Endothelial cell of umbilical vein (primary cell): Measurements from ENCODE around the gene SERPINA12. TPM values are rescaled to one million over a fixed set of nuclear protein-coding genes. Genes with fewer than 3 reads are reported as not detected.

Source experiments
- BruUV-seq: library from RNA; stranded (reverse); fragments of 400-500 nt; replicated peaks from 2 replicates; lab custom pipeline; 2021; lab: Mats Ljungman, UMichigan
- CTCF ChIA-PET: fragments of 300-600, 350-600 bp; sonication (Branson Sonifier 250); formaldehyde crosslinking; loops from one replicate; lab custom pipeline; 2021; ENCODE audit warnings: antibody characterized with exemption, inconsistent platforms; lab: Charles Lee
- POLR2A ChIA-PET: fragments of 300-600, 350-600 bp; sonication (Branson Sonifier 250); formaldehyde crosslinking; loops from one replicate; lab custom pipeline; 2021; ENCODE audit warnings: antibody characterized with exemption, inconsistent platforms; lab: Charles Lee
- DNase-seq: peaks from one replicate; pipeline ENCODE4 v3.0.0-alpha.2; 2011; ENCODE audit warnings: low read depth, low spot score
- FAIRE-seq: peaks from 2 replicates; lab custom pipeline; 2011; peaks lifted over from hg19 to GRCh38; lab: Jason Lieb, UNC
- H2AFZ ChIP-seq: 2 replicates; pipeline ENCODE4 v1.6.0; 2012; ENCODE audit warnings: low read depth, low read length, control low read depth, inconsistent platforms
- H3K27ac ChIP-seq: 2 replicates; pipeline ENCODE4 v1.5.1; 2011; ENCODE audit warnings: low read depth, mild to moderate bottlenecking, control low read depth, low read length, moderate library complexity; ENCODE audit not compliant: insufficient read depth
- H3K27me3 ChIP-seq, 2 experiments: 2 replicates each; pipeline versions ENCODE4 v1.6.0 to v1.6.1; 2011; ENCODE audit warnings: low read length in 2 of 2, mixed read lengths in 1 of 2; ENCODE audit not compliant: control insufficient read depth in 2 of 2, insufficient read depth in 2 of 2
- H3K36me3 ChIP-seq, 2 experiments: 2 replicates in 1 of 2; 3 replicates in 1 of 2; pipeline ENCODE4 v1.5.1; 2011; ENCODE audit warnings: low read length in 2 of 2, mild to moderate bottlenecking in 1 of 2, moderate library complexity in 1 of 2; ENCODE audit not compliant: control insufficient read depth in 2 of 2, insufficient read depth in 2 of 2; ENCODE audit errors: extremely low read depth in 1 of 2
- H3K4me1 ChIP-seq: 3 replicates; pipeline ENCODE4 v1.5.1; 2011; ENCODE audit warnings: mild to moderate bottlenecking, low read length; ENCODE audit not compliant: control insufficient read depth, insufficient read depth; ENCODE audit errors: extremely low read depth
- H3K4me2 ChIP-seq: 2 replicates; pipeline ENCODE4 v1.6.1; 2011; ENCODE audit warnings: low read length, control low read depth, mixed read lengths; ENCODE audit not compliant: insufficient read depth
- H3K4me3 ChIP-seq, 3 experiments: fragments of 200-600 bp in 1 of 3; sonication (generic), shearing (Covaris generic) in 1 of 3; replicated peaks in 1 of 3; 2 replicates each; pipeline ENCODE4 v1.5.1; 2011 to 2016; ENCODE audit warnings: control low read depth in 3 of 3, low read length in 3 of 3, mild to moderate bottlenecking in 2 of 3, inconsistent platforms in 1 of 3, low read depth in 1 of 3, moderate library complexity in 1 of 3; ENCODE audit not compliant: insufficient read depth in 1 of 3
- H3K79me2 ChIP-seq: 2 replicates; pipeline ENCODE4 v1.6.0; 2012; ENCODE audit warnings: low read length, inconsistent platforms; ENCODE audit not compliant: control insufficient read depth, insufficient read depth
- H3K9ac ChIP-seq: replicated peaks from 2 replicates; pipeline ENCODE3; 2011; ENCODE audit warnings: low read length, control low read depth; ENCODE audit not compliant: insufficient read depth; ENCODE audit errors: extremely low read depth
- H3K9me1 ChIP-seq: replicated peaks from 3 replicates; pipeline ENCODE4 v1.6.0; 2011; ENCODE audit warnings: mild to moderate bottlenecking, low read length; ENCODE audit not compliant: control insufficient read depth, insufficient read depth; ENCODE audit errors: extremely low read depth
- H3K9me3 ChIP-seq: replicated peaks from 2 replicates; pipeline ENCODE4 v1.5.1; 2012; ENCODE audit warnings: low read length, inconsistent platforms; ENCODE audit not compliant: control insufficient read depth, insufficient read depth
- H4K20me1 ChIP-seq: replicated peaks from 2 replicates; pipeline ENCODE3; 2011; ENCODE audit warnings: mild to moderate bottlenecking, low read length; ENCODE audit not compliant: control insufficient read depth, insufficient read depth; ENCODE audit errors: extremely low read depth
- EZH2 ChIP-seq: IDR thresholded peaks from 2 replicates; pipeline ENCODE4 v1.6.1; 2012; ENCODE audit warnings: borderline replicate concordance, low read depth, mild to moderate bottlenecking, moderate library complexity, low read length, inconsistent platforms; ENCODE audit not compliant: severe bottlenecking
- FOS ChIP-seq: IDR thresholded peaks from 2 replicates; pipeline ENCODE4 v1.6.1; 2011; ENCODE audit warnings: mild to moderate bottlenecking, low read length, moderate library complexity, borderline replicate concordance; ENCODE audit not compliant: insufficient read depth
- GATA2 ChIP-seq: IDR thresholded peaks from 2 replicates; pipeline ENCODE4 v1.7.0; 2011; ENCODE audit warnings: low read depth, mild to moderate bottlenecking, moderate library complexity, mixed read lengths, low read length; ENCODE audit not compliant: insufficient read length, insufficient read depth
- JUN ChIP-seq: IDR thresholded peaks from 2 replicates; pipeline ENCODE4 v1.6.1; 2011; ENCODE audit warnings: borderline replicate concordance, low read depth; ENCODE audit not compliant: insufficient read length, insufficient read depth
- MYC ChIP-seq: IDR thresholded peaks from one replicate; pipeline ENCODE4 v1.6.1; 2011; ENCODE audit warnings: mild to moderate bottlenecking, low read depth, low read length
- POLR2A ChIP-seq: IDR thresholded peaks from 2 replicates; pipeline ENCODE4 v1.6.1; 2012; ENCODE audit warnings: low read depth, mild to moderate bottlenecking, control low read depth, low read length
- POLR2AphosphoS5 ChIP-seq: IDR thresholded peaks from 2 replicates; pipeline ENCODE4 v1.6.1; 2012; ENCODE audit warnings: low read depth, mild to moderate bottlenecking, control low read depth, low read length, moderate library complexity; ENCODE audit not compliant: insufficient read depth
- dilution Hi-C: fragments of 300-500 bp; cut with MboI; formaldehyde crosslinking; loops from one replicate; pipeline ENCODE4 v1.15.0; 2019; ENCODE audit warnings: low sequenced_read_pairs; ENCODE audit not compliant: extremely low pct_ligation_motif_present
- intact Hi-C: fragments of 100-400 bp; cut with micrococcal nuclease; formaldehyde crosslinking; loops from one replicate; pipeline ENCODE4 v1.10.0; 2022
- polyA plus RNA-seq, 4 experiments: library from polyadenylated mRNA; depleted of rRNA in 3 of 4; stranded (reverse) in 3 of 4; unstranded in 1 of 4; fragments of >200 nt; gene quantifications; 2 replicates each; pipeline versions ENCODE4 v1.2.1 to v1.2.3, GENCODE V29; 2011 to 2012; ENCODE audit warnings: missing spikeins in 1 of 4
- total RNA-seq: library from RNA; stranded (reverse); gene quantifications from 2 replicates; pipeline ENCODE4 v1.2.3, GENCODE V29; 2021
- TF ChIP-seq, protein P1 (sequence below): IDR thresholded peaks from 2 replicates; pipeline ENCODE4 v1.6.1; 2011; ENCODE audit not compliant: insufficient read depth, insufficient read length
- TF ChIP-seq, protein P2 (sequence below), 2 donors: IDR thresholded peaks; 1 replicate in 1 of 2; 2 replicates in 1 of 2; pipeline ENCODE4 v1.5.1; 2011; ENCODE audit warnings: low read length in 2 of 2, mild to moderate bottlenecking in 2 of 2, moderate library complexity in 2 of 2, control low read depth in 1 of 2, inconsistent platforms in 1 of 2, low read depth in 1 of 2; ENCODE audit not compliant: insufficient read depth in 1 of 2; ENCODE audit errors: extremely low read depth in 1 of 2

SERPINA12 gene
- total and polyA plus RNA-seq, 2 donors (not counting 3 experiments of a cell fraction or from before 2014, with no cell fraction given): not detected

DNA sequence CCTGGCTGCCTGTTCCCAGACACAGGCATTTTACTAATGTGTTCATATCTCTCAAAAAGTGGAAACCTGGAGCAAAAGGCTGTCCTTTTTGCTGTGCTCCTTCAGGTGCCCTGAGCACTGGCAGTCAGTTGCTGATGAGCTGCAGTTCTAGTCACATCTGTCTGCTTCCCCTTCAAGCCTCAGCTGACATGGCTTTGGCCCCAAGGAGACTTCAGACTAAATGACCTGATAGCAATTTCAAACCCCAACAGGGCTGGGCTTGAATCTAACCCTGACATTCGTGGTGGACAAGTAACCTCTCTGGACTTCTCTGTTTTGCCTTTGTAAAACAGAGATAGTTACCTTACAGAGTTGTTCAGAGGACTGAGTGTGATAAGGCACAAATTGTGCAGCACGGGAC, 39.0 kb downstream of the SERPINA12 start:
- Histone ChIP-seq H3K9me3 (no peaks in the 10 kb centered on the region), H3K79me2 (no peaks in the 10 kb centered on the region), H3K4me3 (no peak overlapping the region), H3K27me3 (no peaks in the 10 kb centered on the region), H4K20me1 (no peaks in the 10 kb centered on the region), H3K4me2 (no peak overlapping the region), H3K4me1 (no peaks in the 10 kb centered on the region), H3K27ac (no peak overlapping the region), H3K36me3 (no peaks in the 10 kb centered on the region), H3K9ac (no peak overlapping the region), H2AFZ (no peak overlapping the region), H3K9me1 (no peaks in the 10 kb centered on the region)
- no TSS peak for BruUV-seq
- TF ChIP-seq, protein P1, sequence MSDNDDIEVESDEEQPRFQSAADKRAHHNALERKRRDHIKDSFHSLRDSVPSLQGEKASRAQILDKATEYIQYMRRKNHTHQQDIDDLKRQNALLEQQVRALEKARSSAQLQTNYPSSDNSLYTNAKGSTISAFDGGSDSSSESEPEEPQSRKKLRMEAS: no peak
- TF ChIP-seq FOS (no peak), EZH2 (no peak), GATA2 (no peak), POLR2AphosphoS5 (no peak), MYC (no peak), POLR2A (no peak), JUN (no peak)
- TF ChIP-seq, protein P2, sequence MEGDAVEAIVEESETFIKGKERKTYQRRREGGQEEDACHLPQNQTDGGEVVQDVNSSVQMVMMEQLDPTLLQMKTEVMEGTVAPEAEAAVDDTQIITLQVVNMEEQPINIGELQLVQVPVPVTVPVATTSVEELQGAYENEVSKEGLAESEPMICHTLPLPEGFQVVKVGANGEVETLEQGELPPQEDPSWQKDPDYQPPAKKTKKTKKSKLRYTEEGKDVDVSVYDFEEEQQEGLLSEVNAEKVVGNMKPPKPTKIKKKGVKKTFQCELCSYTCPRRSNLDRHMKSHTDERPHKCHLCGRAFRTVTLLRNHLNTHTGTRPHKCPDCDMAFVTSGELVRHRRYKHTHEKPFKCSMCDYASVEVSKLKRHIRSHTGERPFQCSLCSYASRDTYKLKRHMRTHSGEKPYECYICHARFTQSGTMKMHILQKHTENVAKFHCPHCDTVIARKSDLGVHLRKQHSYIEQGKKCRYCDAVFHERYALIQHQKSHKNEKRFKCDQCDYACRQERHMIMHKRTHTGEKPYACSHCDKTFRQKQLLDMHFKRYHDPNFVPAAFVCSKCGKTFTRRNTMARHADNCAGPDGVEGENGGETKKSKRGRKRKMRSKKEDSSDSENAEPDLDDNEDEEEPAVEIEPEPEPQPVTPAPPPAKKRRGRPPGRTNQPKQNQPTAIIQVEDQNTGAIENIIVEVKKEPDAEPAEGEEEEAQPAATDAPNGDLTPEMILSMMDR (IDR thresholded peaks at IDR 0.05; ENCODE audit: extremely low read depth in 1 of 2, insufficient read depth in 1 of 2, low read depth in 1 of 2, low read length in 2 of 2): no peak
- POLR2A ChIA-PET: no interaction called here
- FAIRE-seq (no peak), DNase-seq (no peak)
- dilution Hi-C loops (no loop called here), intact Hi-C loops (no loop called here)
- CTCF ChIA-PET: no interaction called here
